ENCODE results near the gene CELF3.

DNA sequence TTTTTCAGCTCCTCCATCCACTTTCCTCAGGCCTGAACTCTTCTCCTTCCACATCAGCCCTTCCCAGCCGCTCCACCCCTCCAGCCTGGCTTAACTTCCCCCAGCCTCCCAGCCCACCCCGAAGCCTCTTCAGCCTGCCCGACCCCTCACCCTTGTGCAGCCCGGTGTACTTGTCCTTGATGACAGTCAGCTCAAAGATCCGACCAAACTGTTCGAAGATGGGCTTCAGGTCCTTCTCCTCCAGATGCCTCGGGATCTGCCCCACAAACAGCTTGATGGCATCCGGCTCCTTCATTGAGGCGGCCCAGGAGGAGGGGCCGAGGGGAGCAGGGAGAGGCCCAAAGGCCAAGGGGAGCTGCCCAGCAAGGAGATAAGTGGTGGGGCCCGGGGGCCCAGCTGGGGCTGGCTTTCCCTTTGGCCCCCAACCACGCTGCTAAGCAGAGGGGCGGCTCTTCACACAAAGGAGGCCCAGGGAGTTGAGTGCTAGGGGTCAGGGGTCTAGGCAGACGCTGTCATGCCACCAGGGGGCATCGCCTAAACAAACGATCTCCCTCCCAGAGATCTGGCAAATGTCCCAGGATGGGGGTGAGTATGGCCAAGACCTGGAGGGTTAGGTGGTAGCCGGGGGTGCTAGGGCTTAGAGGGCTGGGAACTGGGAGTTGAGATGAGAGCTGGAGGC is 738 bp downstream of the CELF3 start:
- TF ChIP-seq, protein P1, sequence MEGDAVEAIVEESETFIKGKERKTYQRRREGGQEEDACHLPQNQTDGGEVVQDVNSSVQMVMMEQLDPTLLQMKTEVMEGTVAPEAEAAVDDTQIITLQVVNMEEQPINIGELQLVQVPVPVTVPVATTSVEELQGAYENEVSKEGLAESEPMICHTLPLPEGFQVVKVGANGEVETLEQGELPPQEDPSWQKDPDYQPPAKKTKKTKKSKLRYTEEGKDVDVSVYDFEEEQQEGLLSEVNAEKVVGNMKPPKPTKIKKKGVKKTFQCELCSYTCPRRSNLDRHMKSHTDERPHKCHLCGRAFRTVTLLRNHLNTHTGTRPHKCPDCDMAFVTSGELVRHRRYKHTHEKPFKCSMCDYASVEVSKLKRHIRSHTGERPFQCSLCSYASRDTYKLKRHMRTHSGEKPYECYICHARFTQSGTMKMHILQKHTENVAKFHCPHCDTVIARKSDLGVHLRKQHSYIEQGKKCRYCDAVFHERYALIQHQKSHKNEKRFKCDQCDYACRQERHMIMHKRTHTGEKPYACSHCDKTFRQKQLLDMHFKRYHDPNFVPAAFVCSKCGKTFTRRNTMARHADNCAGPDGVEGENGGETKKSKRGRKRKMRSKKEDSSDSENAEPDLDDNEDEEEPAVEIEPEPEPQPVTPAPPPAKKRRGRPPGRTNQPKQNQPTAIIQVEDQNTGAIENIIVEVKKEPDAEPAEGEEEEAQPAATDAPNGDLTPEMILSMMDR (conservative IDR thresholded peaks at IDR 0.05), result no peak
- no peak for TF ChIP-seq EZH2 (IDR thresholded peaks at IDR 0.05; ENCODE audit: low read depth)

Data from PC-9 (cell line).